ENCODE data around the gene SEMA3E. TPM values are rescaled to one million over a fixed set of nuclear protein-coding genes. Genes with fewer than 3 reads are reported as not detected.

SEMA3E gene
- total and polyA plus RNA-seq, 2 experiments from 2014 or later = 7.0 to 14.0 TPM

DNA sequence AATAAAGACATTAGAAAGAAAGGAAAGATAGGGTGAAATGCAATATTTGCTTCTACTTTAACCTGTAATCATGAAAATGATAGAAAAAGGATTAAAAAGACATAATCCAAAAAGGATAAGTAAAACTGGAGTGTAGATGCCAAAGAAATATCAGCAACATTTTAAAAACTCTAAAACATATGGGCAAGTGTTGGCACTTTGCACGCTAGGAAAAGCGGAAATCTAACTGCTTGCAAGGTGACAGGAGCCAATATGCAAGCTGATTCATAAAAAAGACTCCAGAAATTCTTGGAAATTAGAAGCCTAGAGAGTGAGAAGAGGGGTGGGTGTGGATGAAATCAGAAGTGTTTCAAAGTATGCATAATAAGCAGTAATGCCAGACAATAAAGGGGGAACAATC lies 161.1 kb downstream of the SEMA3E start:
- DNase-seq (ENCODE audit: low spot score) = no peak
- 100% methylated on average over 2 of the region's 2 CpGs for WGBS (ENCODE audit: low lambda C conversion rate, missing lambda C conversion rate)
- no peaks in the 10 kb centered on the region for H3K27me3 ChIP-seq
- no peaks in the 10 kb centered on the region for H3K4me1 ChIP-seq (ENCODE audit: insufficient read depth)
- no peak overlapping the region for H3K4me3 ChIP-seq
- H4K20me1 ChIP-seq (ENCODE audit: insufficient read depth, poor library complexity, severe bottlenecking) = no peaks in the 10 kb centered on the region
- no peaks in the 10 kb centered on the region for H3K9me2 ChIP-seq (replicated peaks; ENCODE audit: insufficient read depth)
- TF ChIP-seq EZH2 (IDR thresholded peaks at IDR 0.05; ENCODE audit: borderline replicate concordance) (no peak), EZH2phosphoT487 (IDR thresholded peaks at IDR 0.05; ENCODE audit: low read depth, severe bottlenecking, unreplicated experiment) (no peak)
- TF ChIP-seq, protein P1, sequence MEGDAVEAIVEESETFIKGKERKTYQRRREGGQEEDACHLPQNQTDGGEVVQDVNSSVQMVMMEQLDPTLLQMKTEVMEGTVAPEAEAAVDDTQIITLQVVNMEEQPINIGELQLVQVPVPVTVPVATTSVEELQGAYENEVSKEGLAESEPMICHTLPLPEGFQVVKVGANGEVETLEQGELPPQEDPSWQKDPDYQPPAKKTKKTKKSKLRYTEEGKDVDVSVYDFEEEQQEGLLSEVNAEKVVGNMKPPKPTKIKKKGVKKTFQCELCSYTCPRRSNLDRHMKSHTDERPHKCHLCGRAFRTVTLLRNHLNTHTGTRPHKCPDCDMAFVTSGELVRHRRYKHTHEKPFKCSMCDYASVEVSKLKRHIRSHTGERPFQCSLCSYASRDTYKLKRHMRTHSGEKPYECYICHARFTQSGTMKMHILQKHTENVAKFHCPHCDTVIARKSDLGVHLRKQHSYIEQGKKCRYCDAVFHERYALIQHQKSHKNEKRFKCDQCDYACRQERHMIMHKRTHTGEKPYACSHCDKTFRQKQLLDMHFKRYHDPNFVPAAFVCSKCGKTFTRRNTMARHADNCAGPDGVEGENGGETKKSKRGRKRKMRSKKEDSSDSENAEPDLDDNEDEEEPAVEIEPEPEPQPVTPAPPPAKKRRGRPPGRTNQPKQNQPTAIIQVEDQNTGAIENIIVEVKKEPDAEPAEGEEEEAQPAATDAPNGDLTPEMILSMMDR (IDR thresholded peaks at IDR 0.05; ENCODE audit: poor library complexity) = no peak
- H3K9me3 ChIP-seq (ENCODE audit: low read depth) = no peaks in the 10 kb centered on the region
- no peaks in the 10 kb centered on the region for H3K79me2 ChIP-seq
- H3K27ac ChIP-seq = no peak overlapping the region
- no peaks in the 10 kb centered on the region for H3K36me3 ChIP-seq (replicated peaks; ENCODE audit: insufficient read depth, low read depth)
- H3K4me2 ChIP-seq = no peak overlapping the region
- H2AFZ ChIP-seq = no peak overlapping the region

DNA sequence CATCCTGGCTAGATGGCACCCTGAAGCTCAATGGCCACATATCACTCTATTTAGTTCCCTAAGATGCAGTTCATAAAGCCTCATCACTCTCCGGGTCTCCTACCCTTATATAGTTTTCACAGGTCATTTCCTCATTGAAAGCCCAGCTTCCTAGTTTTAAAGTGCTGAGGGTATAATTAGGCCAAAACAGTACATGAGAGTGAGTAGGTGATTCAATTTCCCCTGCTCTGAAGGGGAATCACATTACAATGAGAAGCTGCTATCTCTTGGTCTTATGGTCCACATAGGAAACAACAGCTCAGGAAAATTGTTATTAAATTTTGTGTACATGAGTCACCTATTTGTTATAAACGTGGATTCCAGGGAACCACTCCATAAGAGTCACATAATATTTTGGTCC lies 162.0 kb downstream of the SEMA3E start:
- no peak overlapping the region for H3K4me2 ChIP-seq
- no peaks in the 10 kb centered on the region for H3K9me3 ChIP-seq (ENCODE audit: low read depth)
- H3K79me2 ChIP-seq = no peaks in the 10 kb centered on the region
- DNase-seq (ENCODE audit: low spot score) = no peak
- no peaks in the 10 kb centered on the region for H4K20me1 ChIP-seq (ENCODE audit: insufficient read depth, poor library complexity, severe bottlenecking)
- H3K27ac ChIP-seq = no peak overlapping the region
- no peaks in the 10 kb centered on the region for H3K36me3 ChIP-seq (replicated peaks; ENCODE audit: insufficient read depth, low read depth)
- no peak overlapping the region for H3K4me3 ChIP-seq
- H2AFZ ChIP-seq = no peak overlapping the region
- no peaks in the 10 kb centered on the region for H3K9me2 ChIP-seq (replicated peaks; ENCODE audit: insufficient read depth)
- H3K4me1 ChIP-seq (ENCODE audit: insufficient read depth) = no peaks in the 10 kb centered on the region
- 86% methylated on average over 2 of the region's 2 CpGs for WGBS (ENCODE audit: low lambda C conversion rate, missing lambda C conversion rate)
- TF ChIP-seq, protein P1 (IDR thresholded peaks at IDR 0.05; ENCODE audit: poor library complexity) = no peak
- TF ChIP-seq EZH2phosphoT487 (IDR thresholded peaks at IDR 0.05; ENCODE audit: low read depth, severe bottlenecking, unreplicated experiment) = no peak
- TF ChIP-seq EZH2 (IDR thresholded peaks at IDR 0.05; ENCODE audit: borderline replicate concordance) = no peak
- no peaks in the 10 kb centered on the region for H3K27me3 ChIP-seq

DNA sequence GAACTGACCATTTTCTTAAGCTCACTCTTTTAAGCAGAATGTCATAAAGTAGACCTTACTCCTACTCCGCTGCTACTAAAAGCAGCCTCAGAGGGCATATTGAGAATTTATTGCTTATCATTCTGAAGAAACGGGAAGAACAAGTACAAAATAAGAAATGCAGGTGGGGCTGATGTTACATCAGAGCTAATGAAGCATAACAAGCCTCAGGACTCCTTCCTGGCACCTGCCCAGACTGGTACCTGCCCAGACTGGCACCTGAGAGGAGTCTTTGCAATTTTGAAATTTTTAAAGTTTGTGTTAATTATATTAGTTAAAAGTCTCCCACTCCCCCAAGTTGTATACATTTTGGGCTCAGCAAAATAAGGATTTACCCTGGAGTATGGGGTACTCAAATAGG lies 162.4 kb downstream of the SEMA3E start:
- no peaks in the 10 kb centered on the region for H3K4me1 ChIP-seq (ENCODE audit: insufficient read depth)
- H3K27ac ChIP-seq = no peak overlapping the region
- H3K36me3 ChIP-seq (replicated peaks; ENCODE audit: insufficient read depth, low read depth) = no peaks in the 10 kb centered on the region
- H2AFZ ChIP-seq = no peak overlapping the region
- H3K79me2 ChIP-seq = no peaks in the 10 kb centered on the region
- no peaks in the 10 kb centered on the region for H3K9me3 ChIP-seq (ENCODE audit: low read depth)
- H4K20me1 ChIP-seq (ENCODE audit: insufficient read depth, poor library complexity, severe bottlenecking) = no peaks in the 10 kb centered on the region
- H3K4me3 ChIP-seq = no peak overlapping the region
- H3K4me2 ChIP-seq = no peak overlapping the region
- no peak for DNase-seq (ENCODE audit: low spot score)
- 81% methylated on average over 2 of the region's 2 CpGs for WGBS (ENCODE audit: low lambda C conversion rate, missing lambda C conversion rate)
- no peaks in the 10 kb centered on the region for H3K27me3 ChIP-seq
- TF ChIP-seq, protein P1 (IDR thresholded peaks at IDR 0.05; ENCODE audit: poor library complexity) = no peak
- TF ChIP-seq EZH2 (IDR thresholded peaks at IDR 0.05; ENCODE audit: borderline replicate concordance) (no peak), EZH2phosphoT487 (IDR thresholded peaks at IDR 0.05; ENCODE audit: low read depth, severe bottlenecking, unreplicated experiment) (no peak)
- H3K9me2 ChIP-seq (replicated peaks; ENCODE audit: insufficient read depth) = no peaks in the 10 kb centered on the region

DNA sequence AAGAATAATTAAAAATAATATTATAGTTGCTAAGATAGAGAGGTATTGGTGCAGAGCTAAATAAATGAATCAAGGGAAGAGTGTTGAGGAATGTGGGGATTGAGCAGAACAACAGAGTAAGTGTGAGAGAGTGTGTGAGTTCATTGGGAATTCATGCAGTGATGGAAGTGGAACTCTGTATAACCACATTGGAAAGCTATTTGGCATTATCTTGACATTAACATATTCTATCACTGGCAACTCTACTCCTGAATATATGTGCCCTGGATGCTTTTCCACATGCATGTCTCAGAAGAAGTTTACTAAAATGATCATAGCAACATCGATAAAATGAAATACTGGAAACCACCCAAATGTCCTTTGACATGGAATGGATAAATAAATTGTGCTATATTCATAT lies 164.1 kb downstream of the SEMA3E start:
- Histone ChIP-seq H3K9me3 (ENCODE audit: low read depth) (no peaks in the 10 kb centered on the region), H3K27me3 (no peaks in the 10 kb centered on the region), H3K36me3 (replicated peaks; ENCODE audit: insufficient read depth, low read depth) (no peaks in the 10 kb centered on the region), H4K20me1 (ENCODE audit: insufficient read depth, poor library complexity, severe bottlenecking) (no peaks in the 10 kb centered on the region), H2AFZ (no peak overlapping the region), H3K9me2 (replicated peaks; ENCODE audit: insufficient read depth) (no peaks in the 10 kb centered on the region), H3K4me3 (no peak overlapping the region), H3K27ac (no peak overlapping the region), H3K4me1 (ENCODE audit: insufficient read depth) (no peaks in the 10 kb centered on the region), H3K4me2 (no peak overlapping the region), H3K79me2 (no peaks in the 10 kb centered on the region)
- no peak for DNase-seq (ENCODE audit: low spot score)
- TF ChIP-seq, protein P1 (IDR thresholded peaks at IDR 0.05; ENCODE audit: poor library complexity) = no peak
- no peak for TF ChIP-seq EZH2phosphoT487 (IDR thresholded peaks at IDR 0.05; ENCODE audit: low read depth, severe bottlenecking, unreplicated experiment)
- 87% methylated on average over 1 of the region's 1 CpG for WGBS (ENCODE audit: low lambda C conversion rate, missing lambda C conversion rate)
